PC-9 (cell line): Measurements from ENCODE around the gene TUSC2. TPM values are rescaled to one million over a fixed set of nuclear protein-coding genes. Genes with fewer than 3 reads are reported as not detected.
A peak's percentile ranks its signal among the peaks of the same experiment; 100 is the strongest.
"Not testable (repeated sequence)": the region's sequence is repeated elsewhere in the genome, so short reads cannot be mapped to it uniquely, and the experiment has no call there.

ENCODE experiments used
- BruUV-seq: library from RNA; stranded (reverse); fragments of 400-500 nt; replicated peaks from 2 replicates; lab custom pipeline; 2021; lab: Mats Ljungman, UMichigan
- CTCF ChIA-PET: fragments of 300-600 bp; sonication (Branson Sonifier 250); formaldehyde crosslinking; loops from one replicate; lab custom pipeline; 2022; ENCODE audit warnings: antibody characterized with exemption; lab: Charles Lee
- POLR2A ChIA-PET: fragments of 300-600 bp; sonication (Branson Sonifier 250); formaldehyde crosslinking; loops from one replicate; lab custom pipeline; 2022; ENCODE audit warnings: antibody characterized with exemption; ENCODE audit not compliant: unreplicated experiment; lab: Charles Lee
- DNase-seq, 2 experiments: peaks; one replicate each; pipeline versions ENCODE4 v3.0.0 to v3.0.0-alpha.2; 2015 to 2022; ENCODE audit warnings: mixed read lengths in 1 of 2
- H2AFZ ChIP-seq: fragments of 200-600 bp; sonication (generic); 2 replicates; pipeline ENCODE4 v1.8.1; 2017; ENCODE audit warnings: antibody characterized with exemption
- H3F3A ChIP-seq: fragments of 200-600 bp; sonication (generic); 2 replicates; pipeline ENCODE4 v1.8.1; 2017; ENCODE audit warnings: antibody characterized with exemption, mild to moderate bottlenecking, low read depth; ENCODE audit not compliant: insufficient read depth
- H3K27ac ChIP-seq: fragments of 200-600 bp; sonication (generic); 2 replicates; pipeline ENCODE4 v1.6.1; 2016; ENCODE audit warnings: mixed run types
- H3K27me3 ChIP-seq: fragments of 200-600 bp; sonication (generic); 2 replicates; pipeline ENCODE4 v1.6.1; 2016; ENCODE audit warnings: low read depth, mixed run types; ENCODE audit not compliant: insufficient read depth
- H3K36me3 ChIP-seq: fragments of 200-600 bp; sonication (generic); 2 replicates; pipeline ENCODE4 v1.6.1; 2016; ENCODE audit warnings: low read depth, mixed run types
- H3K4me1 ChIP-seq: fragments of 200-600 bp; sonication (generic); replicated peaks from 2 replicates; pipeline ENCODE4 v1.6.1; 2016; ENCODE audit warnings: mixed run types; ENCODE audit not compliant: insufficient read depth
- H3K4me2 ChIP-seq: fragments of 200-600 bp; sonication (generic); 2 replicates; pipeline ENCODE4 v1.6.1; 2017; ENCODE audit warnings: mixed run types
- H3K4me3 ChIP-seq: fragments of 200-600 bp; sonication (generic); 2 replicates; pipeline ENCODE4 v1.6.1; 2016; ENCODE audit warnings: mixed run types
- H3K79me2 ChIP-seq: fragments of 200-600 bp; sonication (generic); 2 replicates; pipeline ENCODE4 v1.6.1; 2017; ENCODE audit warnings: low read depth, mixed run types
- H3K9me2 ChIP-seq: fragments of 200-600 bp; sonication (generic); 2 replicates; pipeline ENCODE4 v1.8.1; 2017; ENCODE audit warnings: mild to moderate bottlenecking; ENCODE audit not compliant: insufficient read depth
- H3K9me3 ChIP-seq: fragments of 200-600 bp; sonication (generic); 2 replicates; pipeline ENCODE4 v1.8.1; 2016; ENCODE audit warnings: low read depth; ENCODE audit not compliant: insufficient read depth
- H4K20me1 ChIP-seq: fragments of 200-600 bp; sonication (generic); 2 replicates; pipeline ENCODE4 v1.8.1; 2017; ENCODE audit not compliant: insufficient read depth
- EZH2 ChIP-seq: fragments of 200-600 bp; sonication (generic); IDR thresholded peaks from 2 replicates; pipeline ENCODE4 v1.8.0; 2017; ENCODE audit warnings: antibody characterized with exemption, low read depth
- intact Hi-C: fragments of 100-400 bp; cut with micrococcal nuclease; formaldehyde crosslinking; loops from one replicate; pipeline ENCODE4 v1.10.0; 2022; ENCODE audit not compliant: unreplicated experiment
- total RNA-seq: library from RNA; stranded (reverse); gene quantifications from 2 replicates; pipeline ENCODE4 v1.2.3, GENCODE V29; 2021
- TF ChIP-seq, protein P1 (sequence below): fragments of 200-600 bp; sonication (generic); conservative IDR thresholded peaks from 2 replicates; pipeline ENCODE4 v1.6.1; 2017; ENCODE audit warnings: mixed run types, antibody characterized with exemption, mild to moderate bottlenecking, moderate library complexity

TUSC2 gene
- total RNA-seq, 1 experiment from 2014 or later, result 24.7 TPM

DNA sequence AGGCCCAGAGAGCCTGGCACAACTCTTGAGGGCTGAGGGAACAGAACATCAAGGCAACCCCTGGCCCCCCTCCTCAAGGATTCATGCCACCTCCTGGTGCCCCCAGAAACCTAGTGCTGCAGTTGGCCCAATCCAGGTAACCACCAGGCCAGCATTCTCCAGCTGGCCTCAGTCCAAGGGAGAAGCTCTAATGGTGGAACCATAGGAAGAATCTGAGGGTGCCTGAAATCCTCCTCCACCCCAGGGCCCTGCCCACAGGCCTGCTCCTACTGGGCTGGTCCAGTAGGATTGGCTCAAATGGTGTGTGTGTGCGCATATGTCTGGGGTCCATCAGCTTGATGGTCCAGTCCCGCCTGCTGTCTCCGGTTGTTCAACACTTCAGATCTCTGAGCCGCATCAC is 13.2 kb downstream of the TUSC2 start:
- CTCF ChIA-PET, result interaction anchor here (0.5 kb wide), 1 partner anchor 32 kb away, joined by 3 read pairs; no protein-coding TSS in a partner anchor

DNA sequence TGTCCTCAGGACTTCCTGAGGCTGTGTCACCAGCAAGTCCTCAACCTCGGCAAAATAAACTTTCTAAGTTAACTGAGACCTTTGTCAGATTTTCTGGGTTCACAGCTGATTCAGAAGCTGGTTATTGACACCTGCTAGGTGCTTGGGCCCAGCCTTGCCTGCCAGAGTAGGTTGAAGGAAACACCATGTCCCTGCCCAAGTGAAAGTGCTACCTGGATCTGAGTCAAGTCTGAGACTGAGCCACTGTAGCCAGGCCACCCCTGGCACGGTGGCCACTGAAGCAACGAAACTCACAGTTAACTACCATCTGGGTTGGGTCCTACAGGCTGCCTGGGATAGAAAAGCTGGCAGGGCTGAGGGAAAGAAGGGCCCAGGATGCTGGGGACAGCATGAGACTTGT is 13.7 kb downstream of the TUSC2 start:
- BruUV-seq, result no TSS peak
- no peak for DNase-seq
- intact Hi-C loops, result no loop called here
- TF ChIP-seq EZH2, result no peak
- TF ChIP-seq, protein P1, sequence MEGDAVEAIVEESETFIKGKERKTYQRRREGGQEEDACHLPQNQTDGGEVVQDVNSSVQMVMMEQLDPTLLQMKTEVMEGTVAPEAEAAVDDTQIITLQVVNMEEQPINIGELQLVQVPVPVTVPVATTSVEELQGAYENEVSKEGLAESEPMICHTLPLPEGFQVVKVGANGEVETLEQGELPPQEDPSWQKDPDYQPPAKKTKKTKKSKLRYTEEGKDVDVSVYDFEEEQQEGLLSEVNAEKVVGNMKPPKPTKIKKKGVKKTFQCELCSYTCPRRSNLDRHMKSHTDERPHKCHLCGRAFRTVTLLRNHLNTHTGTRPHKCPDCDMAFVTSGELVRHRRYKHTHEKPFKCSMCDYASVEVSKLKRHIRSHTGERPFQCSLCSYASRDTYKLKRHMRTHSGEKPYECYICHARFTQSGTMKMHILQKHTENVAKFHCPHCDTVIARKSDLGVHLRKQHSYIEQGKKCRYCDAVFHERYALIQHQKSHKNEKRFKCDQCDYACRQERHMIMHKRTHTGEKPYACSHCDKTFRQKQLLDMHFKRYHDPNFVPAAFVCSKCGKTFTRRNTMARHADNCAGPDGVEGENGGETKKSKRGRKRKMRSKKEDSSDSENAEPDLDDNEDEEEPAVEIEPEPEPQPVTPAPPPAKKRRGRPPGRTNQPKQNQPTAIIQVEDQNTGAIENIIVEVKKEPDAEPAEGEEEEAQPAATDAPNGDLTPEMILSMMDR, result no peak
- ChIA-PET CTCF (interaction anchor here (0.5 to 0.7 kb wide), 2 partner anchors 33 to 35 kb away, joined by 3 to 6 read pairs; no protein-coding TSS in a partner anchor), POLR2A (interaction anchor here (0.6 kb wide), 1 partner anchor 10 kb away, joined by 12 read pairs; no protein-coding TSS in a partner anchor)
- Histone ChIP-seq H3K9me2 (no peaks in the 10 kb centered on the region), H3K9me3 (no peaks in the 10 kb centered on the region), H3F3A (peaks cover 42% of the 10 kb centered on the region), H3K27ac (no peak overlapping the region), H3K36me3 (peaks cover 4% of the 10 kb centered on the region; the same call in 1 of the 2 replicates), H3K4me2 (no peak overlapping the region), H3K79me2 (peaks cover 17% of the 10 kb centered on the region), H3K4me1 (peaks cover 47% of the 10 kb centered on the region), H3K4me3 (no peak overlapping the region), H4K20me1 (0 out of 2 replicates have a peak, but pooled peaks cover 3% of the 10 kb centered on the region), H3K27me3 (no peaks in the 10 kb centered on the region), H2AFZ (no peak overlapping the region)

More for the DNA sequence above, 13.2 kb downstream of the TUSC2 start:
- peaks cover 7% of the 10 kb centered on the region; the same call in 1 of the 2 replicates for H3K36me3 ChIP-seq
- no peak for TF ChIP-seq EZH2
- TF ChIP-seq, protein P1, result no peak
- no peak overlapping the region for H3K4me3 ChIP-seq
- BruUV-seq, result no TSS peak
- intact Hi-C loops, result no loop called here
- no peak overlapping the region for H3K4me2 ChIP-seq
- peak overlapping the region; percentile 16; the same call in 1 of the 2 replicates for H3K27ac ChIP-seq
- no peaks in the 10 kb centered on the region for H3K9me2 ChIP-seq
- peaks cover 42% of the 10 kb centered on the region for H3F3A ChIP-seq
- H3K9me3 ChIP-seq, result no peaks in the 10 kb centered on the region
- H4K20me1 ChIP-seq, result 0 out of 2 replicates have a peak, but pooled peaks cover 3% of the 10 kb centered on the region
- DNase-seq, result no peak
- peaks cover 47% of the 10 kb centered on the region for H3K4me1 ChIP-seq
- H3K27me3 ChIP-seq, result no peaks in the 10 kb centered on the region
- POLR2A ChIA-PET, result no interaction called here
- H3K79me2 ChIP-seq, result peaks cover 22% of the 10 kb centered on the region
- no peak overlapping the region for H2AFZ ChIP-seq

DNA sequence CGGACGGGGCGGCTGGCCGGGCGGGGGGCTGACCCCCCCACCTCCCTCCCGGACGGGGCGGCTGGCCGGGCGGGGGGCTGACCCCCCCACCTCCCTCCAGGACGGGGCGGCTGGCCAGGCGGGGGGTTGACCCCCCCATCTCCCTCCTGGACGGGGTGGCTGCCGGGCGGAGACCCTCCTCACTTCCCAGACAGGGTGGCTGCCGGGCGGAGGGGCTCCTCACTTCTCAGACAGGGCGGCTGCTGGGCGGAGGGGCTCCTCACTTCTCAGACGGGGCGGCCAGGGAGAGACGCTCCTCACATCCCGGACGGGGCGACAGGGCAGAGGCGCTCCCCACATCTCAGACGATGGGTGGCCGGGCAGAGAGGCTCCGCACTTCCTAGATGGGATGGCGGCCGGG is 16.0 kb downstream of the TUSC2 start:
- POLR2A ChIA-PET, result not testable (repeated sequence)

More for the DNA sequence above, 16.0 kb downstream of the TUSC2 start:
- CTCF ChIA-PET, H3K9me2 ChIP-seq, intact Hi-C loops, DNase-seq, H3K4me3 ChIP-seq, BruUV-seq, H3K27me3 ChIP-seq, H3K4me2 ChIP-seq, H3K9me3 ChIP-seq, H3K79me2 ChIP-seq, H4K20me1 ChIP-seq, H3K36me3 ChIP-seq, H2AFZ ChIP-seq, H3K27ac ChIP-seq: not testable (repeated sequence)
- H3F3A ChIP-seq, result peaks cover 20% of the 10 kb centered on the region
- H3K4me1 ChIP-seq, result peaks cover 24% of the 10 kb centered on the region
